ENCODE data around the gene KCTD7. TPM values are rescaled to one million over a fixed set of nuclear protein-coding genes. Genes with fewer than 3 reads are reported as not detected.
"Not testable (repeated sequence)": the region's sequence is repeated elsewhere in the genome, so short reads cannot be mapped to it uniquely, and the experiment has no call there.

The KCTD7 gene
- total RNA-seq, 1 experiment from 2014 or later: 8.7 TPM

GRCh38 chr7:66643395-66643794 is 14.7 kb downstream of the KCTD7 start:
- DNase-seq (ENCODE audit: extremely low read depth, low read depth): no peak

- not testable (repeated sequence) for DNase-seq (ENCODE audit: extremely low read depth, low read depth)
These were observed 22.3 kb downstream of the KCTD7 start for GRCh38 chr7:66651026-66651425.

GRCh38 chr7:66653719-66654274 is 25.1 kb downstream of the KCTD7 start:
- not testable (repeated sequence) for DNase-seq (ENCODE audit: extremely low read depth, low read depth)

GRCh38 chr7:66654275-66655112 is 25.8 kb downstream of the KCTD7 start:
- DNase-seq (ENCODE audit: extremely low read depth, low read depth): peak; percentile 96

GRCh38 chr7:66655113-66655806 is 26.6 kb downstream of the KCTD7 start:
- not testable (repeated sequence) for DNase-seq (ENCODE audit: extremely low read depth, low read depth)

GRCh38 chr7:66655826-66656485 is 27.3 kb downstream of the KCTD7 start:
- not testable (repeated sequence) for DNase-seq (ENCODE audit: extremely low read depth, low read depth)

- no peak for DNase-seq (ENCODE audit: extremely low read depth, low read depth)
These were observed 29.1 kb downstream of the KCTD7 start for GRCh38 chr7:66657798-66658197.

GRCh38 chr7:66662646-66663264 is 34.1 kb downstream of the KCTD7 start:
- no peak for DNase-seq (ENCODE audit: extremely low read depth, low read depth)

- no peak for DNase-seq (ENCODE audit: extremely low read depth, low read depth)
These were observed 36.1 kb downstream of the KCTD7 start for GRCh38 chr7:66664590-66665293.

GRCh38 chr7:66666313-66666952 is 37.8 kb downstream of the KCTD7 start:
- no peak for DNase-seq (ENCODE audit: extremely low read depth, low read depth)

GRCh38 chr7:66667023-66667728 is 38.5 kb downstream of the KCTD7 start:
- DNase-seq (ENCODE audit: extremely low read depth, low read depth): no peak

GRCh38 chr7:66668112-66668511 is 39.4 kb downstream of the KCTD7 start:
- no peak for DNase-seq (ENCODE audit: extremely low read depth, low read depth)

GRCh38 chr7:66668677-66669076 is 40.0 kb downstream of the KCTD7 start:
- no peak for DNase-seq (ENCODE audit: extremely low read depth, low read depth)

- DNase-seq (ENCODE audit: extremely low read depth, low read depth): no peak
These were observed 40.4 kb downstream of the KCTD7 start for GRCh38 chr7:66669088-66669487.

GRCh38 chr7:66669496-66669895 is 40.8 kb downstream of the KCTD7 start:
- no peak for DNase-seq (ENCODE audit: extremely low read depth, low read depth)

GRCh38 chr7:66671034-66671433 is 42.4 kb downstream of the KCTD7 start:
- DNase-seq (ENCODE audit: extremely low read depth, low read depth): no peak

GRCh38 chr7:66671486-66671885 is 42.8 kb downstream of the KCTD7 start:
- not testable (repeated sequence) for DNase-seq (ENCODE audit: extremely low read depth, low read depth)

GRCh38 chr7:66672432-66673123 is 43.9 kb downstream of the KCTD7 start:
- DNase-seq (ENCODE audit: extremely low read depth, low read depth): not testable (repeated sequence)

Data from NCI-H460 (cell line).